K562 (cell line): ENCODE results near the gene FAM200A. TPM values are rescaled to one million over a fixed set of nuclear protein-coding genes. Genes with fewer than 3 reads are reported as not detected.

Source experiments
- ATAC-seq: fragments of 200-7000 bp; cut with Tn5 transposase; 3 replicates; pipeline ENCODE4 v1.9.1; 2020; ENCODE audit warnings: moderate library complexity
- BruUV-seq: library from RNA; stranded (reverse); fragments of 400-500 nt; replicated peaks from 2 replicates; lab custom pipeline; 2021; lab: Mats Ljungman, UMichigan
- CTCF ChIA-PET: fragments of 300-600 bp; formaldehyde crosslinking; extraction: SDS; loops from one replicate; lab custom pipeline; 2021; ENCODE audit warnings: low intra/inter-chr PET ratio; lab: Yijun Ruan, JAX
- POLR2A ChIA-PET: fragments of 300-600, 350-650 bp; sonication (Branson Sonifier 250); formaldehyde crosslinking; extraction: SDS; loops from one replicate; lab custom pipeline; 2021; ENCODE audit warnings: antibody characterized with exemption, inconsistent platforms; lab: Yijun Ruan, JAX
- DNase-seq, 4 experiments: peaks; one replicate each; pipeline versions ENCODE4 v3.0.0 to v3.0.0-alpha.2; 2011 to 2018; ENCODE audit warnings: low spot score in 3 of 4, mixed read lengths in 3 of 4; ENCODE audit errors: extremely low read depth in 1 of 4
- FAIRE-seq: peaks from 2 replicates; lab custom pipeline; 2011; peaks lifted over from hg19 to GRCh38; lab: Jason Lieb, UNC
- H2AFZ ChIP-seq: 2 replicates; pipeline ENCODE4 v1.6.0; 2011; ENCODE audit warnings: low read depth, low read length, control low read depth, inconsistent platforms
- H3K27ac ChIP-seq: fragments of 200-600 bp; 3 replicates; pipeline ENCODE4 v1.8.0; 2011; ENCODE audit warnings: low read depth, mild to moderate bottlenecking, control low read depth, inconsistent platforms, low read length, moderate library complexity, mixed read lengths; ENCODE audit errors: extremely low read depth
- H3K27me3 ChIP-seq, 2 experiments: fragments of 300-600 bp in 1 of 2; 2 replicates in 1 of 2; 3 replicates in 1 of 2; pipeline versions ENCODE4 v1.6.0 to v1.8.0; 2011; ENCODE audit warnings: inconsistent platforms in 2 of 2, low read length in 2 of 2, mild to moderate bottlenecking in 1 of 2, mixed read lengths in 1 of 2, moderate library complexity in 1 of 2; ENCODE audit not compliant: control insufficient read depth in 2 of 2, insufficient read depth in 2 of 2
- H3K36me3 ChIP-seq: fragments of 300-600 bp; 3 replicates; pipeline ENCODE4 v1.8.0; 2011; ENCODE audit warnings: mild to moderate bottlenecking, low read length, inconsistent platforms; ENCODE audit not compliant: control insufficient read depth, insufficient read depth
- H3K4me1 ChIP-seq, 2 experiments: fragments of 200-600 bp in 1 of 2; replicated peaks in 1 of 2; 2 replicates in 1 of 2; 3 replicates in 1 of 2; pipeline versions ENCODE4 v1.5.1 to v1.8.0; 2011; ENCODE audit warnings: inconsistent platforms in 2 of 2, low read length in 2 of 2, mild to moderate bottlenecking in 1 of 2, mixed read lengths in 1 of 2, moderate library complexity in 1 of 2; ENCODE audit not compliant: control insufficient read depth in 2 of 2, insufficient read depth in 2 of 2
- H3K4me2 ChIP-seq: 2 replicates; pipeline ENCODE4 v1.6.1; 2011; ENCODE audit warnings: low read length, control low read depth, inconsistent platforms, mixed read lengths; ENCODE audit not compliant: insufficient read depth
- H3K4me3 ChIP-seq: fragments of 200-600 bp; sonication (generic), shearing (Covaris generic); 2 replicates; pipeline ENCODE4 v1.5.1; 2016; ENCODE audit warnings: control low read depth, inconsistent platforms
- H3K79me2 ChIP-seq: fragments of 200-600 bp; 3 replicates; pipeline ENCODE4 v1.8.0; 2011; ENCODE audit warnings: low read length, inconsistent platforms; ENCODE audit not compliant: control insufficient read depth, insufficient read depth
- H3K9ac ChIP-seq, 2 experiments: 2 replicates each; pipeline versions ENCODE4 v1.6.0 to v1.6.1; 2011; ENCODE audit warnings: low read depth in 2 of 2, low read length in 2 of 2, control low read depth in 1 of 2, inconsistent platforms in 1 of 2, mild to moderate bottlenecking in 1 of 2, mixed read lengths in 1 of 2; ENCODE audit not compliant: insufficient read depth in 1 of 2
- H3K9me1 ChIP-seq: one replicate; pipeline ENCODE4 v1.6.0; 2011; ENCODE audit warnings: inconsistent platforms, mild to moderate bottlenecking, low read length, moderate library complexity; ENCODE audit not compliant: control insufficient read depth, insufficient read depth
- H3K9me3 ChIP-seq: replicated peaks from 2 replicates; pipeline ENCODE4 v1.5.1; 2011; ENCODE audit warnings: low read depth, low read length, inconsistent platforms; ENCODE audit not compliant: control insufficient read depth, insufficient read depth
- H4K20me1 ChIP-seq: replicated peaks from 2 replicates; pipeline ENCODE4 v1.6.1; 2011; ENCODE audit warnings: low read length, inconsistent platforms, mixed read lengths; ENCODE audit not compliant: control insufficient read depth, insufficient read depth
- BCOR ChIP-seq: fragments of 450-650 bp; IDR thresholded peaks from 2 replicates; pipeline ENCODE4 v1.6.1; 2016
- CHCHD3 ChIP-seq: fragments of 250-450 bp; sonication (Bioruptor Pico); IDR thresholded peaks from 2 replicates; pipeline ENCODE4 v2.1.2; 2022; ENCODE audit warnings: mild to moderate bottlenecking
- CXXC5 ChIP-seq: fragments of 250-450 bp; sonication (Bioruptor Pico); IDR thresholded peaks from 2 replicates; pipeline ENCODE4 v1.8.0; 2022; ENCODE audit warnings: inconsistent platforms, mild to moderate bottlenecking, moderate library complexity
- HNRNPUL1 ChIP-seq: fragments of 200-400 bp; formaldehyde crosslinking; IDR thresholded peaks from 2 replicates; pipeline ENCODE4 v1.6.1; 2017; ENCODE audit warnings: low read length
- NR4A1 ChIP-seq, 2 experiments: fragments of 250-450 bp in 1 of 2; fragments of 450-650 bp in 1 of 2; sonication (Bioruptor Pico) in 1 of 2; IDR thresholded peaks; 2 replicates each; pipeline versions ENCODE4 v1.4.0 to v1.6.1; 2016 to 2020; ENCODE audit warnings: mild to moderate bottlenecking in 2 of 2, missing compliant biosample characterization in 1 of 2, missing genetic modification characterization in 1 of 2, moderate library complexity in 1 of 2
- RHOXF2B ChIP-seq: fragments of 250-450 bp; sonication (Bioruptor Pico); conservative IDR thresholded peaks from 2 replicates; pipeline ENCODE4 v1.5.1; 2021
- SMAD2 ChIP-seq: fragments of 150-350 bp; IDR thresholded peaks from 2 replicates; pipeline ENCODE4 v1.6.1; 2014; ENCODE audit warnings: low read depth, mild to moderate bottlenecking, low read length
- SMARCA5 ChIP-seq: fragments of 450-650 bp; IDR thresholded peaks from 2 replicates; pipeline ENCODE4 v1.6.1; 2016
- ZC3H8 ChIP-seq: fragments of 450-650 bp; IDR thresholded peaks from 2 replicates; pipeline ENCODE4 v1.6.1; 2017
- ZNF23 ChIP-seq: fragments of 250-450 bp; sonication (Bioruptor Pico); IDR thresholded peaks from 2 replicates; pipeline ENCODE4 v1.4.0; 2020; ENCODE audit warnings: mild to moderate bottlenecking
- ZNF316 ChIP-seq: fragments of 450-650 bp; IDR thresholded peaks from 2 replicates; pipeline ENCODE4 v1.6.1; 2016
- ZNF324 ChIP-seq: fragments of 250-450 bp; sonication (Bioruptor Pico); IDR thresholded peaks from 2 replicates; pipeline ENCODE4 v1.4.0; 2020; ENCODE audit warnings: mild to moderate bottlenecking
- WGBS: fragments of 100-300 bp; shearing (Covaris generic); methylation state at CpG from one replicate; pipeline ENCODE4 v1.1.6; 2016; ENCODE audit warnings: low coverage, mixed read lengths; ENCODE audit not compliant: insufficient coverage; ENCODE audit errors: missing lambda C conversion rate; 5-methylcytosine and 5-hydroxymethylcytosine counted together
- in situ Hi-C: fragments of 300-500 bp; cut with MboI; formaldehyde crosslinking; loops from 4 replicates; pipeline ENCODE4 v1.15.0; 2018; ENCODE audit warnings: inconsistent platforms, mixed read lengths
- intact Hi-C: fragments of 100-400 bp; cut with micrococcal nuclease; formaldehyde crosslinking; loops from 2 replicates; pipeline ENCODE4 v1.14.2; 2022
- polyA plus RNA-seq, 8 experiments: library from polyadenylated mRNA; depleted of rRNA in 4 of 8; stranded (reverse) in 5 of 8; unstranded in 3 of 8; fragments of >200 nt; fragmentation: Nextera tagmentation in 2 of 8; fragmentation: Illumina TruSeq in 1 of 8; extraction: Ambion mirVana in 2 of 8; extraction: Trizol in 1 of 8; gene quantifications; 2 replicates each; pipeline versions ENCODE4 v1.2.1 to v1.2.3, GENCODE V29; 2011 to 2014; ENCODE audit warnings: inconsistent platforms in 1 of 8, missing spikeins in 1 of 8
- total RNA-seq, 7 experiments: library from RNA; depleted of rRNA in 6 of 7; stranded (reverse); fragments of >200 nt in 6 of 7; fragmentation: Illumina TruSeq in 2 of 7; extraction: Trizol in 2 of 7; gene quantifications; 2 replicates each; pipeline versions ENCODE4 v1.2.1 to v1.2.3, GENCODE V29; 2011 to 2021; ENCODE audit warnings: low replicate concordance in 1 of 7
- TF ChIP-seq, protein P1 (sequence below), 3 experiments: IDR thresholded peaks in 2 of 3; conservative IDR thresholded peaks in 1 of 3; 2 replicates each; pipeline ENCODE4 v1.5.1; 2011 to 2012; ENCODE audit warnings: low read length in 3 of 3, mild to moderate bottlenecking in 3 of 3, control low read depth in 2 of 3, improper control_type of control experiment in 1 of 3, inconsistent platforms in 1 of 3, low read depth in 1 of 3, mixed read lengths in 1 of 3, moderate library complexity in 1 of 3; ENCODE audit not compliant: insufficient read depth in 2 of 3
- TF ChIP-seq, protein P2 (sequence below): sonication (generic); formaldehyde crosslinking; IDR thresholded peaks from 2 replicates; pipeline ENCODE4 v1.8.1; 2023; ENCODE audit warnings: mild to moderate bottlenecking, missing genetic modification reagents
- TF ChIP-seq, protein P3 (sequence below): fragments of 450-650 bp; formaldehyde crosslinking; IDR thresholded peaks from 2 replicates; pipeline ENCODE4 v1.4.0; 2020; ENCODE audit warnings: mild to moderate bottlenecking, mixed read lengths
- TF ChIP-seq, protein P4 (sequence below): fragments of 250-450 bp; sonication (Bioruptor Pico); IDR thresholded peaks from 2 replicates; pipeline ENCODE4 v1.5.0; 2022; ENCODE audit warnings: mild to moderate bottlenecking

The FAM200A gene
- total and polyA plus RNA-seq, 9 of the 15 experiments (the other 6 are each of a cell fraction or from before 2014, with no cell fraction given) = 3.3 to 11.2 (median 8.3) TPM

DNA sequence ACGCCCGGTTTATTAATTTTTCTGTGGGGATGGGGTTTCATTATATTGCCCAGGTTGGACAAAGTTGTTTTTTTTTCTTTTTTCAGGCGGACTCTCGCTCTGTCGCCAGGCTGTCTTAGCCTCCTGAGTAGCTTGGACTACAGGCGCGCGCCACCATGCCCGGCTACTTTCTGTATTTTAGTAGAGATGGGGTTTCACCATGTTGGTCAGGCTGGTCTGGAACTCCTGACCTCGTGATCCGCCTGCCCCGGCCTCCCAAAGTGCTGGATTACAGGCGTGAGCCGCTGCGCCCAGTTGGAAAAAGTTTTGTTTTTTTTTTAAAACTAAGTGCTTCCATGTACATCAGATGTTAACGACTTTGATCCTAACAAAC is 51.3 kb downstream of the FAM200A start:
- Histone ChIP-seq H3K4me1 (peaks cover 5 to 27% of the 10 kb centered on the region in 2 experiments; a peak in 3 of 5 replicates), H3K9me3 (peaks cover 7% of the 10 kb centered on the region; the same call in 1 of the 2 replicates), H3K4me3 (peak overlapping the region; percentile 97), H4K20me1 (peaks cover 20% of the 10 kb centered on the region), H3K79me2 (peaks cover 53% of the 10 kb centered on the region), H3K4me2 (peak overlapping the region; percentile 93), H3K27me3 (no peaks in the 10 kb centered on the region), H3K27ac (peak overlapping the region; percentile 87), H3K36me3 (peaks cover 32% of the 10 kb centered on the region), H3K9ac (peak overlapping the region; percentile 84 to 99), H2AFZ (peak overlapping the region; percentile 87), H3K9me1 (peaks cover 3% of the 10 kb centered on the region)
- no peak for DNase-seq
- no TSS peak for BruUV-seq
- ChIA-PET POLR2A (interaction anchor here (0.8 to 1.4 kb wide), 3 partner anchors 21 to 334 kb away, joined by 3 to 4 read pairs (median 3); no protein-coding TSS in a partner anchor), CTCF (interaction anchor here (0.6 kb wide), 1 partner anchor 52 kb away, joined by 3 read pairs; no protein-coding TSS in a partner anchor)
- 43% methylated on average over 16 of the region's 16 CpGs for WGBS
- in situ Hi-C loops (no loop called here), intact Hi-C loops (loop anchor here (1.0 kb wide), 1 partner anchor 28 kb away; the partner anchor contains the start of gene ZNF789)
- no peak for ATAC-seq
- no peak for FAIRE-seq
- TF ChIP-seq HNRNPUL1 = no peak
- no peak for TF ChIP-seq ZNF23 (CRISPR knock-in tag)
- no peak for TF ChIP-seq CXXC5
- no peak for TF ChIP-seq RHOXF2B (CRISPR knock-in tag)
- TF ChIP-seq, protein P1, sequence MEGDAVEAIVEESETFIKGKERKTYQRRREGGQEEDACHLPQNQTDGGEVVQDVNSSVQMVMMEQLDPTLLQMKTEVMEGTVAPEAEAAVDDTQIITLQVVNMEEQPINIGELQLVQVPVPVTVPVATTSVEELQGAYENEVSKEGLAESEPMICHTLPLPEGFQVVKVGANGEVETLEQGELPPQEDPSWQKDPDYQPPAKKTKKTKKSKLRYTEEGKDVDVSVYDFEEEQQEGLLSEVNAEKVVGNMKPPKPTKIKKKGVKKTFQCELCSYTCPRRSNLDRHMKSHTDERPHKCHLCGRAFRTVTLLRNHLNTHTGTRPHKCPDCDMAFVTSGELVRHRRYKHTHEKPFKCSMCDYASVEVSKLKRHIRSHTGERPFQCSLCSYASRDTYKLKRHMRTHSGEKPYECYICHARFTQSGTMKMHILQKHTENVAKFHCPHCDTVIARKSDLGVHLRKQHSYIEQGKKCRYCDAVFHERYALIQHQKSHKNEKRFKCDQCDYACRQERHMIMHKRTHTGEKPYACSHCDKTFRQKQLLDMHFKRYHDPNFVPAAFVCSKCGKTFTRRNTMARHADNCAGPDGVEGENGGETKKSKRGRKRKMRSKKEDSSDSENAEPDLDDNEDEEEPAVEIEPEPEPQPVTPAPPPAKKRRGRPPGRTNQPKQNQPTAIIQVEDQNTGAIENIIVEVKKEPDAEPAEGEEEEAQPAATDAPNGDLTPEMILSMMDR (IDR thresholded peaks at IDR 0.05 in 2 of 3, conservative IDR thresholded peaks at IDR 0.05 in 1 of 3; ENCODE audit: insufficient read depth in 2 of 3, low read depth in 1 of 3, low read length in 3 of 3) = no peak
- no peak for TF ChIP-seq NR4A1 (CRISPR knock-in tag; IDR thresholded peaks at IDR 0.05)
- TF ChIP-seq NR4A1 (tag; IDR thresholded peaks at IDR 0.05) = no peak
- TF ChIP-seq ZNF324 = no peak
- TF ChIP-seq SMARCA5 = 0 out of 2 replicates have a peak, but pooled peaks have one; percentile 27
- TF ChIP-seq, protein P2, sequence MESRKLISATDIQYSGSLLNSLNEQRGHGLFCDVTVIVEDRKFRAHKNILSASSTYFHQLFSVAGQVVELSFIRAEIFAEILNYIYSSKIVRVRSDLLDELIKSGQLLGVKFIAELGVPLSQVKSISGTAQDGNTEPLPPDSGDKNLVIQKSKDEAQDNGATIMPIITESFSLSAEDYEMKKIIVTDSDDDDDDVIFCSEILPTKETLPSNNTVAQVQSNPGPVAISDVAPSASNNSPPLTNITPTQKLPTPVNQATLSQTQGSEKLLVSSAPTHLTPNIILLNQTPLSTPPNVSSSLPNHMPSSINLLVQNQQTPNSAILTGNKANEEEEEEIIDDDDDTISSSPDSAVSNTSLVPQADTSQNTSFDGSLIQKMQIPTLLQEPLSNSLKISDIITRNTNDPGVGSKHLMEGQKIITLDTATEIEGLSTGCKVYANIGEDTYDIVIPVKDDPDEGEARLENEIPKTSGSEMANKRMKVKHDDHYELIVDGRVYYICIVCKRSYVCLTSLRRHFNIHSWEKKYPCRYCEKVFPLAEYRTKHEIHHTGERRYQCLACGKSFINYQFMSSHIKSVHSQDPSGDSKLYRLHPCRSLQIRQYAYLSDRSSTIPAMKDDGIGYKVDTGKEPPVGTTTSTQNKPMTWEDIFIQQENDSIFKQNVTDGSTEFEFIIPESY (CRISPR knock-in tag) = peak; percentile 43; the same call in 1 of the 2 replicates
- TF ChIP-seq SMAD2 = no peak
- no peak for TF ChIP-seq ZNF316
- TF ChIP-seq CHCHD3 (CRISPR knock-in tag) = 0 out of 2 replicates have a peak, but pooled peaks have one; percentile 59
- 0 out of 2 replicates have a peak, but pooled peaks have one; percentile 41 for TF ChIP-seq ZC3H8
- TF ChIP-seq, protein P3, sequence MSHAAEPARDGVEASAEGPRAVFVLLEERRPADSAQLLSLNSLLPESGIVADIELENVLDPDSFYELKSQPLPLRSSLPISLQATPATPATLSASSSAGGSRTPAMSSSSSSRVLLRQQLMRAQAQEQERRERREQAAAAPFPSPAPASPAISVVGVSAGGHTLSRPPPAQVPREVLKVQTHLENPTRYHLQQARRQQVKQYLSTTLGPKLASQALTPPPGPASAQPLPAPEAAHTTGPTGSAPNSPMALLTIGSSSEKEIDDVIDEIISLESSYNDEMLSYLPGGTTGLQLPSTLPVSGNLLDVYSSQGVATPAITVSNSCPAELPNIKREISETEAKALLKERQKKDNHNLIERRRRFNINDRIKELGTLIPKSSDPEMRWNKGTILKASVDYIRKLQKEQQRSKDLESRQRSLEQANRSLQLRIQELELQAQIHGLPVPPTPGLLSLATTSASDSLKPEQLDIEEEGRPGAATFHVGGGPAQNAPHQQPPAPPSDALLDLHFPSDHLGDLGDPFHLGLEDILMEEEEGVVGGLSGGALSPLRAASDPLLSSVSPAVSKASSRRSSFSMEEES (CRISPR knock-in tag) = peak; percentile 10; the same call in 1 of the 2 replicates
- TF ChIP-seq, protein P4, sequence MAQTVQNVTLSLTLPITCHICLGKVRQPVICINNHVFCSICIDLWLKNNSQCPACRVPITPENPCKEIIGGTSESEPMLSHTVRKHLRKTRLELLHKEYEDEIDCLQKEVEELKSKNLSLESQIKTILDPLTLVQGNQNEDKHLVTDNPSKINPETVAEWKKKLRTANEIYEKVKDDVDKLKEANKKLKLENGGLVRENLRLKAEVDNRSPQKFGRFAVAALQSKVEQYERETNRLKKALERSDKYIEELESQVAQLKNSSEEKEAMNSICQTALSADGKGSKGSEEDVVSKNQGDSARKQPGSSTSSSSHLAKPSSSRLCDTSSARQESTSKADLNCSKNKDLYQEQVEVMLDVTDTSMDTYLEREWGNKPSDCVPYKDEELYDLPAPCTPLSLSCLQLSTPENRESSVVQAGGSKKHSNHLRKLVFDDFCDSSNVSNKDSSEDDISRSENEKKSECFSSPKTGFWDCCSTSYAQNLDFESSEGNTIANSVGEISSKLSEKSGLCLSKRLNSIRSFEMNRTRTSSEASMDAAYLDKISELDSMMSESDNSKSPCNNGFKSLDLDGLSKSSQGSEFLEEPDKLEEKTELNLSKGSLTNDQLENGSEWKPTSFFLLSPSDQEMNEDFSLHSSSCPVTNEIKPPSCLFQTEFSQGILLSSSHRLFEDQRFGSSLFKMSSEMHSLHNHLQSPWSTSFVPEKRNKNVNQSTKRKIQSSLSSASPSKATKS (CRISPR knock-in tag) = no peak
- peak; percentile 35; the same call in 1 of the 2 replicates for TF ChIP-seq BCOR
